ENCODE results near the gene ARV1.

ARV1 gene

DNA sequence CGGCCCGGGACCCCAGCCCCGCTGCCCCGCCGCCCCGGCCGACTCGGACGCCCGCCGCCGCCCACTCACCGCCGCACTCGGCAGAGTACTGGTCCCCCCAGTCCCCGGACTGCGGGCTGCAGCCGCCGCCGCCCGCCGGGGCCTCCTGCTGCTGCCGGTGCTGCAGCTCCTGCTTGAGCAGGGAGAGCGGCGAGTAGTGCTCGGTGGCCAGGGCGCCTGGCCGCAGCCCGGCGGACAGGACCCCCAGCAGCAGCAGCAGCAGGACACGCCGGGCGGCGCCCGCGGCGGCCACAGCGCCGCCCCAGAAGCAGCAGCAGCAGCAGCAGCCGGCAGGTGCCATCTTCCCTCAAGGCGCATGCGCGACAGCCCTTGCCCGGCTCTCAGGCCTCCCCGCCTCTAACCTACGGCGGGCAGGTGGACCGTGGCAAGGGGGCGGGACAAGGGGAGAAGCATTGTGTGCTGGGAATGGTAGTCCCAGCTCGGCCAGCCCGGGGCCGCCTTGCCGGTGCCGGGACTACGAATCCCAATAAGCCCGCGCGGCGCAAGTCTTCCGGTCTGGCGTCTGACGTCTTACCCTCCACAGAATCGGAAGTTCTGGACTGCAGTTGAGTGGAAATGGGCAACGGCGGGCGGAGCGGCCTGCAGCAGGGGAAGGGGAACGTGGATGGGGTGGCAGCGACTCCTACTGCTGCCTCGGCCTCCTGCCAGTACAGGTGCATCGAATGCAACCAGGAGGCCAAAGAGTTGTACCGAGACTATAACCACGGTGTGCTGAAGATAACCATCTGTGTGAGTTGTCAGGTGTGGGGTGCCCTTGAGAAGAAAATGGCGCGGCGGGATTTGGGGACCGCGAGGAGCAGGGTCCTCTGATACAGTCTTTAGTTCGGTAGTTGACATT, at the start of gene ARV1, which contains the start of gene TTC13:
Gene ARV1, plus strand, starts transcription at position 604 of the 898 bp plus-strand sequence. Its CDS starts 12 bp downstream, at position 616.
Gene TTC13, minus strand, starts transcription at position 371 of the 898 bp plus-strand sequence. Its CDS starts 31 bp downstream, at position 340.
- peak; percentile 98 for DNase-seq (ENCODE audit: low spot score)

DNA sequence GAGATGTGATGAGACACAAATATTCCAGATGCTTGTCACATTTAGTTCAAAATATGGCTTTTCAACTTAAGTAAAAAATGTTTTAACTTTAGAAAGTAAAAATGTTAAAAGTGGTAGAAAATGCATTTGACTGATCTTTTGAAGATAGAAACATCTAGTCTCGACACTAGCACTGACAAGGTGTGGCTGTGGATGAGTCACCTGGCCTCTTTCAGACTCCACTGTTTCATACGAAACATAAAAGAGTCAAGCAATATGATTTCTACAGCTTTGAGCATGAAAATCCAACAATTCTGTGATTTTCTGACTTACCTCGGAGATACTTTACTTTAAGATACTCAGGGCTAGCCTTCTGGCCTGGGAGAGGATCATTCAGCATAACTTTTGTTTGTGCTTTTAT, 47.9 kb upstream of the ARV1 start:
- DNase-seq (ENCODE audit: low spot score), result no peak

DNA sequence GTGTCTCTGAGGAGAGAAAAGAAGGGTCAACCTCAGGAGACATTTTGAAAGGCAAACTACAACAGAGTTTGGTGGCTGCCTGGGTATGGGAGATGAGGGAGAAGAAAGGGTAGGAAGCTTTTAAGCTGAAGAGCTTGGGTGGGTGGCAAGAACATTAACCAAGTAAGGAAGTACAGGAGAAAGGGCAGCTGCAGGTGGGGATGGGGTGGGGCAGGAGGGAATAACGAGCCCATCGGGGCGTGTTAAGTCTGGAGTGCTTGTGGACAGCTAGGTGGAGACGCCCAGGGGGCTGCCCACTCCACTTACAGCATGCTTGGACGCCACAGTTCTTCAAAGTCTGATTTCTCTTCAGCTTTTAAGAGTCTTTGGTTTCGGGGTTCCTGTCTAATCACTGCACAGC, 43.0 kb upstream of the ARV1 start:
- no peak for DNase-seq (ENCODE audit: low spot score)

- no peak for DNase-seq (ENCODE audit: low spot score)
Measured at GRCh38 chr1:230936475-230936874, 42.4 kb upstream of the ARV1 start.

DNA sequence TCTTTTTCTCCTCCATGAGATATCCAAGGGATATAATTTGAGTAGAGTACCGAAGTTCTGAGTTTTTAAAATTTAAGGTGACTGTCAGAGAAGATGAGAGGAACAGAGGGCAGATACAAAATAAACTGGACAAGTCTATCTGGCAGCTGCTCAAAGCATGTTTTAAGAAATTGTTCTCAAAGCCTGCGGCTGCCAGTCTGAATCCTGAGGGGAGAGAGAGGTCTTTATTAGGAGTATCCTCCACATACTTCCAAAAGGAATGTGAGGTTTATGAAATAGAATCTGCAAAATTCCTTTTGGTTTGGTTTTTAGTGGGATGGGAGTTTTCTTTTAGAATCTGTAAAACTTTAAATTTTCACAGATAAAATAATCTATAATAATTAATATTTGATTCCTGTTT, 41.5 kb upstream of the ARV1 start:
- DNase-seq (ENCODE audit: low spot score), result no peak

DNA sequence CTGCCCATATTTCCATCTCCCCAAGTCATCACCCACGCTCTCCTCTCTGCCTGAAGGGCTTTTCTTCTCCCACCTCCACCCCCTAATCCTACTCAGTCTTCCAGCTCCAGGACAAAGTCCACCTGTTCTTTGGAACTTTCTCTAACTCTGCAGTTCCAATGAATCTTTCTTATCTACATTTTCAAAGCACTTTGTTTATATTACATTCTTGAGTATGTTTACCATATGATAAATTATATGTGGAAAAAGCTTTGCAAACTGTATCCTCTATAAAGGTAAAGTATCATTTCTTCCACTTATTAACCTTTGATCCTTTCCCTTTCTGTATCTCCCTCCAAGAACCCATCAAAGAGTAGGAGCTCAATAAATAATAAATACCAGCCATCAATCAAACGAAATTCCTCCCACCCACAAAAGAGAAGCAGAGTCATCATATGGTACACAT, 39.9 kb upstream of the ARV1 start:
- no peak for DNase-seq (ENCODE audit: low spot score)

DNA sequence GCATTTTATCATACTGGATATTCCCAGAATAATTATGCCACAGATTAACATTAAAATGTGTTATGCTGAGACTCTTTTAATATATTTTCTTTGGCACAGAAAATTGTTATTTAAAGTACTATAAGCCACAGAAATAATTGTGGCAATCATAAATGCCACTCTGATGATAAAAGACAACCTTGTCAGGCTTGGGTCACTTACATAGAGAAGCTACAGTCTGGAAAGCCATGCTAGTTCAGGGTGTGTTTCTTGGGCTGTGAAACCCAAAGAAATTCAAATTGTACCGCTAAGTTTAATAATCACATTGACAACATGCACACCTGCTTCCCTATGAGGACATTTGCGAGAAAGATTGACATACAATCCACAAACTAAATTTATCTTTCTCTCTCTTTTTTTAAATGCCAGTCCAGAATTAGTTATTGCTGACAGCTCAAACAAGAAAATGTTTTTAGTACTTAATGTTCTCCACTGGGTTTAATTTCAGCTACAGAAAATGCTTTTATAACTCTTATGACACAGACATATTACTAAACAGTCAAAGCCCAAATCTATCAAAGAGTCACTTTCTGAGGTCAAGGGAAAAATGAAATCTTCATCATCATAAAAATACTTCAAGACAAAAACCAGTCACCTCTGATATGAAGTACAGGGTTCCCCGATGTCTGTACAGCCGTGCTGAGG, 38.9 kb upstream of the ARV1 start:
- DNase-seq (ENCODE audit: low spot score), result no peak

DNA sequence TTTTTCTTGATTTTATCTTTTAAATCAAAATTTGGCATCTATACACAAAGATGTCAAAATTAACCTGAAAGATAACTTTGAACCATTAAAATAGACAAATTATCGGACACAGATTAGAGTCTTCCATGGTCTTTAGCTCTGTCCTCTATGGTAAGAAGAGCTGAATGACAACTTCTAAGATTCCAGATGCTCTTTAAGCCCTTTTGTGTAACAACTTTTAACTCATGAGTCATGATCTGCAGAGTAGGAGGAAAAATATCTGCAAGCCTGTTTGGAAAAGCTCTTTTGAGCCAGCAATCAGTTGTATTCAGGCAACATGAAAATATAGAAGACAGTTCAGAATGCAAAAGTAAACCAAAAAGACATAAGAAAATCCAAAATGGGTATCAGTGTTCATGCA, 38.0 kb upstream of the ARV1 start:
- DNase-seq (ENCODE audit: low spot score), result no peak

DNA sequence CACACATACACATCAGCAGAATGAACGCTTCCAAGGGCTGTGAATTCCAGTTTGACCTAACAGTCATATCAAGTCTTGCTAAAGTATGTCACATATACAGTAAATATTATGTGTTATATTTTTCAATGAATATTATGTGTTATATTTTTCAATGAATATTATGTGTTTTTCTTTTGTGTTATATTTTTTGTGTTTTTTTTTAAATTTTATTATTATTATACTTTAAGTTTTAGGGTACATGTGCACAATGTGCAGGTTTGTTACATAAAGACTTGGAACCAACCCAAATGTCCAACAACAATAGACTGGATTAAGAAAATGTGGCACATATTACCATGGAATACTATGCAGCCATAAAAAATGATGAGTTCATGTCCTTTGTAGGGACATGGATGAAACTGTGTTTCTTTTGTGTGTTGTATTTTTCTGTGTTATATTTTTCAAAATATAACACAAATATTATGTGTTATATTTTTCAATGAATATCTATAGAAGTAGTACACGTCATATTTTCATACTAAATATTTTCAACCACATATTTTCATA, 35.8 kb upstream of the ARV1 start:
- DNase-seq (ENCODE audit: low spot score), result no peak

GRCh38 chr1:230948301-230948700, 30.6 kb upstream of the ARV1 start:
- DNase-seq (ENCODE audit: low spot score), result no peak

DNA sequence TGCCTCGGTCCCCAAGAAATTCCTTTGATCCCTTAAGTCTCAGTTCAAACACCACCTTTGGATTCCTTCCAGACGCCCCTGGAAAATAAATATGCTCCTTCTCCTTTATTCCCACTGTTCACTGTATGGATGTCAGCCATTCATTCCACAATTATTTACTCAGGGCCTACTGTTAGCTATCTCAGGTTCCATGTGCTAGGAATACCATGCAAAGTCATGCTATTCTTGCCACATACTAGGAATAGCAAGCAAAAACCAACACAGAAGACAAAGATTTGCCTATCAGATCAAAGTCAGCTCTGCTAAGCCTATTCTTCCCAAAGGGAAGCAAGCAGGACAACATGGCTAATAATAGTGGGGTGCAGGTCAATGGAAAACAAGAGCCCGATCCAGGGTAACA, 30.0 kb upstream of the ARV1 start:
- no peak for DNase-seq (ENCODE audit: low spot score)

- DNase-seq (ENCODE audit: low spot score), result no peak
Measured at GRCh38 chr1:230950404-230950803, 28.5 kb upstream of the ARV1 start.

DNA sequence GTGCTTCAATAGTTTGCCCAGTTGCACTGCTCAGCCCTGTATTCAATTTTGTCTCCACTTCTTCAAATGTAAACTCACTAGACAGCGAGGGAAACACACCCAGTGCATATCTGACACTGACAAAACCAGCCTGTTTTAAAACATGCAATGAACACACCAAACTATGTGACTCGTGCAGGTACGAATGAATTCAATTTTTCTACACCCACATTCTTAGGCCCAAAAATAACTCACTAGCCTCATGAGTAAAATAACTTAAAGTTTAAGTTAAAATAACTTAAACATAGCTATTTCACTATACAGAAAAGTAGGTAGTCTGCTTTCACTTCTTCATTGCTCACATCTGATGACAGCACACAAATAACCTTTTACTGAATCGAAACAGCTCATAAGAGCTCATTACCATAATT, 21.3 kb upstream of the ARV1 start:
- no peak for DNase-seq (ENCODE audit: low spot score)

GRCh38 chr1:230958370-230958769, 20.5 kb upstream of the ARV1 start:
- DNase-seq (ENCODE audit: low spot score), result no peak

DNA sequence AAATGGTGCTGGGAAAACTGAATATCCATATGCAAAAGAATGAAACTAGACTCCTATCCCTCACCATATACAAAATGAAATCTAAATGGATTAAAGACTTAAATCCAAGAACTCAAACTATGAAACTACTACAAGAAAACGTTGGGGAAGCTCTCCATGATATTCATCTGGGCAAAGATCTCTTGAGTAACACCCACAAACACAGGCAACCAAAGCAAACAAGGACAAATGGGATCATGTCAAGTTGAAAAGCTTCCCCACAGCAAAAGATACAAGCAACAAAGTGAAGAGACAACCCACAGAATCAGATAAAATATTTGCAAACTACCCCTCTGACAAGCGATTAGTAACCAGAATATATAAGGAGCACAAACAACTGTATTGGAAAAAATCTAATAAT, 14.0 kb upstream of the ARV1 start:
- DNase-seq (ENCODE audit: low spot score), result no peak

- no peak for DNase-seq (ENCODE audit: low spot score)
Measured at GRCh38 chr1:230965535-230965934, 13.4 kb upstream of the ARV1 start.

GRCh38 chr1:230966358-230966873, 12.5 kb upstream of the ARV1 start:
- DNase-seq (ENCODE audit: low spot score), result no peak

- no peak for DNase-seq (ENCODE audit: low spot score)
Measured at GRCh38 chr1:230970432-230970831, 8.5 kb upstream of the ARV1 start.

DNA sequence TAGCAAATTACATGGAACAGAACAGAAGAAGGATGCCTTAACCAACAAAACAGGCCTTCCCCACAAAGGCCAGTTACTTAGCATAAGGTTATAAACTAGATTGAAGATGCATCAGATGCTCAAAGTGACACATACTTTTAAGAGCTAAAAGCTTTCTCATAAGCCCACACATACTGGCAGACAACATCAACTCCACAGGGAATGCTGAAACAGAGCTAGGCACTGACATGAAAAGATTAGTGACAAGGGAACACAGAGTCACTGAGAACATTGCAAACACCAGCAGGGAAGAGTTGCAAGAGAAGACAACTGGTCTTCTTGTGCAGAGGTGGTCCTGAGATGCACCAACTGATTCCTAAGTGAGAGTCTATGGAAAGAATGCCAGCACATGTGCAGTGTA, 7.1 kb upstream of the ARV1 start:
- no peak for DNase-seq (ENCODE audit: low spot score)

GRCh38 chr1:230972855-230973271, 6.0 kb upstream of the ARV1 start:
- DNase-seq (ENCODE audit: low spot score), result peak; percentile 75

DNA sequence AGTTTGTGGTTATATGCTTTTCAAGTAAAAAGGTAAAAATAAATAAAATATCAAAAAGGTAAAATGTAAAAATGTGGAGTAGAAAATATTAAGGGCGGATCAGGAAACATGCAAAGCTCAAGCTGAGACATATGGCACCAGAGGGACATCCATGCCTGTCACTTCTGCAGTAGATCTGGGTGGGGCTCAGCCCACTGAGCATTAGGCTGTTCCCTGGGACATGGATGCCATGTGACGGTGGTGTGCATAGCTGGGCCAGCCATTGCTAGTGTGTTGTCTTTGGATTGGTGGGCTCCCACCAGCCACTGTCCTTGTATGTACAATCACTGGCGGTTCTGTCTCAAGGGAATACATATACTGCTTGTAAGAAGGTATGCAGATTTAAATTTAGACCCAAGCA, 3.3 kb upstream of the ARV1 start:
- no peak for DNase-seq (ENCODE audit: low spot score)

DNA sequence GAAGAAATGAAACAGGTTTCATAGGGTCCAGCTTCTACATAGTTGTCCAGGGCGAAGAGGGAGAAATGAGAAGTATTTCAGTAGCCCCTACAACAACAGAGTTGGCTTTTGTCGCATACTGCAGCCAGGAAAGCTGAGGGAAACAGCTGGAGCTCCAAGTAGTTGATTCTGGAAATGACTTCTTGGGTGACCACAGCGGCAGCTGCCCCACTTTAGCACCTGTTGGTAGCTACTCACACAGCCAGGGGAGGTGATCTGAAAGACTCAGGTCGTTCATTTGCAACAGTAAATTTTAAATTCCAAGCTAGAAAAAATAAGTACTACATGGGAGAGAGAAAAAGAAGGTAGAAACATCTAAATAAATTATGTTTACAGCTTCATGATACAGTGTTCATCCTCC, 2.5 kb upstream of the ARV1 start:
- DNase-seq (ENCODE audit: low spot score), result no peak
